Measurements from ENCODE around the gene MR1.
A peak's percentile ranks its signal among the peaks of the same experiment; 100 is the strongest.

Gene MR1

GRCh38 chr1:181097242-181097641 lies 63.5 kb downstream of the MR1 start:
- no peak for DNase-seq (ENCODE audit: low spot score)
- Mint-ChIP-seq H3K27me3 (ENCODE audit: low read depth) (no peaks in the 10 kb centered on the region), H3K4me1 (ENCODE audit: low read depth) (peaks cover 66% of the 10 kb centered on the region), H3K36me3 (ENCODE audit: low read depth) (peaks cover 21% of the 10 kb centered on the region), H3K27ac (no peak overlapping the region), H3K9me3 (no peaks in the 10 kb centered on the region), H3K4me3 (no peak overlapping the region)

GRCh38 chr1:181099152-181100014 lies 65.6 kb downstream of the MR1 start:
- peak; percentile 76 for DNase-seq (ENCODE audit: low spot score)
- peaks cover 10% of the 10 kb centered on the region for H3K36me3 Mint-ChIP-seq (ENCODE audit: low read depth)
- H3K4me1 Mint-ChIP-seq (ENCODE audit: low read depth), result peaks cover 73% of the 10 kb centered on the region
- H3K27me3 Mint-ChIP-seq (ENCODE audit: low read depth), result no peaks in the 10 kb centered on the region
- H3K27ac Mint-ChIP-seq, result peak overlapping the region; percentile 93
- H3K4me3 Mint-ChIP-seq, result peak overlapping the region; percentile 76
- H3K9me3 Mint-ChIP-seq, result no peaks in the 10 kb centered on the region

GRCh38 chr1:181100015-181100905 lies 66.5 kb downstream of the MR1 start:
- Mint-ChIP-seq H3K9me3 (no peaks in the 10 kb centered on the region), H3K4me3 (peak overlapping the region; percentile 76), H3K36me3 (ENCODE audit: low read depth) (peaks cover 4% of the 10 kb centered on the region), H3K4me1 (ENCODE audit: low read depth) (peaks cover 71% of the 10 kb centered on the region), H3K27me3 (ENCODE audit: low read depth) (no peaks in the 10 kb centered on the region), H3K27ac (peak overlapping the region; percentile 93)
- peak; percentile 49 for DNase-seq (ENCODE audit: low spot score)

- peaks cover 1% of the 10 kb centered on the region for H3K36me3 Mint-ChIP-seq (ENCODE audit: low read depth)
- H3K27ac Mint-ChIP-seq, result peak overlapping the region; percentile 93
- DNase-seq (ENCODE audit: low spot score), result no peak
- peaks cover 72% of the 10 kb centered on the region for H3K4me1 Mint-ChIP-seq (ENCODE audit: low read depth)
- peaks cover 3% of the 10 kb centered on the region for H3K27me3 Mint-ChIP-seq (ENCODE audit: low read depth)
- H3K9me3 Mint-ChIP-seq, result no peaks in the 10 kb centered on the region
- peak overlapping the region; percentile 76 for H3K4me3 Mint-ChIP-seq
These were observed 67.2 kb downstream of the MR1 start for GRCh38 chr1:181100934-181101333.

GRCh38 chr1:181101581-181102226 lies 67.9 kb downstream of the MR1 start:
- DNase-seq (ENCODE audit: low spot score), result no peak
- no peaks in the 10 kb centered on the region for H3K9me3 Mint-ChIP-seq
- peak overlapping the region; percentile 5 for H3K4me3 Mint-ChIP-seq
- H3K27ac Mint-ChIP-seq, result no peak overlapping the region
- H3K4me1 Mint-ChIP-seq (ENCODE audit: low read depth), result peaks cover 71% of the 10 kb centered on the region
- H3K36me3 Mint-ChIP-seq (ENCODE audit: low read depth), result peaks cover 1% of the 10 kb centered on the region
- peaks cover 10% of the 10 kb centered on the region for H3K27me3 Mint-ChIP-seq (ENCODE audit: low read depth)

GRCh38 chr1:181102841-181103240 lies 69.1 kb downstream of the MR1 start:
- Mint-ChIP-seq H3K4me1 (ENCODE audit: low read depth) (peaks cover 71% of the 10 kb centered on the region), H3K27ac (no peak overlapping the region), H3K4me3 (no peak overlapping the region), H3K36me3 (ENCODE audit: low read depth) (peaks cover 1% of the 10 kb centered on the region), H3K9me3 (no peaks in the 10 kb centered on the region), H3K27me3 (ENCODE audit: low read depth) (peaks cover 22% of the 10 kb centered on the region)
- DNase-seq (ENCODE audit: low spot score), result no peak

GRCh38 chr1:181103399-181103798 lies 69.6 kb downstream of the MR1 start:
- Mint-ChIP-seq H3K9me3 (no peaks in the 10 kb centered on the region), H3K4me1 (ENCODE audit: low read depth) (peaks cover 70% of the 10 kb centered on the region), H3K27ac (peak overlapping the region; percentile 3), H3K27me3 (ENCODE audit: low read depth) (peaks cover 27% of the 10 kb centered on the region), H3K4me3 (peak overlapping the region; percentile 11), H3K36me3 (ENCODE audit: low read depth) (no peaks in the 10 kb centered on the region)
- no peak for DNase-seq (ENCODE audit: low spot score)

GRCh38 chr1:181104042-181104789 lies 70.4 kb downstream of the MR1 start:
- Mint-ChIP-seq H3K27ac (peak overlapping the region; percentile 77), H3K27me3 (ENCODE audit: low read depth) (peaks cover 30% of the 10 kb centered on the region), H3K36me3 (ENCODE audit: low read depth) (no peaks in the 10 kb centered on the region), H3K4me1 (ENCODE audit: low read depth) (peaks cover 65% of the 10 kb centered on the region), H3K4me3 (peak overlapping the region; percentile 84), H3K9me3 (no peaks in the 10 kb centered on the region)
- DNase-seq (ENCODE audit: low spot score), result no peak

GRCh38 chr1:181104790-181105133 lies 71.0 kb downstream of the MR1 start:
- no peak for DNase-seq (ENCODE audit: low spot score)
- Mint-ChIP-seq H3K27ac (peak overlapping the region; percentile 77), H3K27me3 (ENCODE audit: low read depth) (peaks cover 35% of the 10 kb centered on the region), H3K4me3 (peak overlapping the region; percentile 84), H3K9me3 (no peaks in the 10 kb centered on the region), H3K4me1 (ENCODE audit: low read depth) (peaks cover 60% of the 10 kb centered on the region), H3K36me3 (ENCODE audit: low read depth) (no peaks in the 10 kb centered on the region)

- Mint-ChIP-seq H3K4me1 (ENCODE audit: low read depth) (peaks cover 57% of the 10 kb centered on the region), H3K27ac (peak overlapping the region; percentile 74)
These were observed 71.6 kb downstream of the MR1 start for GRCh38 chr1:181105134-181106021.

GRCh38 chr1:181106022-181106312 lies 72.2 kb downstream of the MR1 start:
- Mint-ChIP-seq H3K27me3 (ENCODE audit: low read depth) (peaks cover 46% of the 10 kb centered on the region), H3K4me1 (ENCODE audit: low read depth) (peaks cover 51% of the 10 kb centered on the region), H3K36me3 (ENCODE audit: low read depth) (no peaks in the 10 kb centered on the region), H3K27ac (peak overlapping the region; percentile 74), H3K4me3 (peak overlapping the region; percentile 85), H3K9me3 (no peaks in the 10 kb centered on the region)
- DNase-seq (ENCODE audit: low spot score), result no peak

More at GRCh38 chr1:181105134-181106021, 71.6 kb downstream of the MR1 start:
- peak; percentile 88 for DNase-seq (ENCODE audit: low spot score)
- no peaks in the 10 kb centered on the region for H3K9me3 Mint-ChIP-seq
- peak overlapping the region; percentile 85 for H3K4me3 Mint-ChIP-seq
- peaks cover 40% of the 10 kb centered on the region for H3K27me3 Mint-ChIP-seq (ENCODE audit: low read depth)
- no peaks in the 10 kb centered on the region for H3K36me3 Mint-ChIP-seq (ENCODE audit: low read depth)

GRCh38 chr1:181106479-181106878 lies 72.7 kb downstream of the MR1 start:
- Mint-ChIP-seq H3K36me3 (ENCODE audit: low read depth) (no peaks in the 10 kb centered on the region), H3K4me1 (ENCODE audit: low read depth) (peaks cover 46% of the 10 kb centered on the region), H3K27ac (no peak overlapping the region), H3K9me3 (no peaks in the 10 kb centered on the region), H3K27me3 (ENCODE audit: low read depth) (peaks cover 51% of the 10 kb centered on the region), H3K4me3 (peak overlapping the region; percentile 85)
- DNase-seq (ENCODE audit: low spot score), result no peak

All from T-helper 2 cell treated with Interferon-gamma antibody and Interleukin-4, amounts not matched to agents 5 μg/mL and 100 μg/mL, for 36 hours (primary cell).